Neural cell (in vitro differentiated cells): ENCODE data around the gene MAML3.

Experiments used
- EP300 ChIP-seq: fragments of 450-650 bp; conservative IDR thresholded peaks from 2 replicates; pipeline ENCODE4 v1.6.1; 2014; ENCODE audit warnings: antibody characterized with exemption, mild to moderate bottlenecking, moderate library complexity; ENCODE audit not compliant: poor library complexity, severe bottlenecking
- EZH2 ChIP-seq: fragments of 200-600, 300-800 bp; shearing (Covaris generic), sonication (generic); IDR thresholded peaks from 2 replicates; pipeline ENCODE4 v1.6.1; 2014; ENCODE audit warnings: antibody characterized with exemption, low read length, borderline replicate concordance, mild to moderate bottlenecking; ENCODE audit not compliant: insufficient read depth, poor library complexity, severe bottlenecking
- MXI1 ChIP-seq: fragments of 450-650 bp; conservative IDR thresholded peaks from 2 replicates; pipeline ENCODE4 v1.6.1; 2014; ENCODE audit warnings: antibody characterized with exemption, mild to moderate bottlenecking; ENCODE audit not compliant: poor library complexity, severe bottlenecking
- POLR2AphosphoS5 ChIP-seq: IDR thresholded peaks from 2 replicates; pipeline ENCODE4 v1.6.1; 2012
- RAD21 ChIP-seq: fragments of 450-650 bp; conservative IDR thresholded peaks from 2 replicates; pipeline ENCODE4 v1.6.1; 2014; ENCODE audit warnings: antibody characterized with exemption, mild to moderate bottlenecking, moderate library complexity
- TF ChIP-seq, protein P1 (sequence below): fragments of 450-650 bp; IDR thresholded peaks from 2 replicates; pipeline ENCODE4 v1.5.1; 2014; ENCODE audit warnings: antibody characterized with exemption, mild to moderate bottlenecking, moderate library complexity; ENCODE audit not compliant: poor library complexity, severe bottlenecking

DNA sequence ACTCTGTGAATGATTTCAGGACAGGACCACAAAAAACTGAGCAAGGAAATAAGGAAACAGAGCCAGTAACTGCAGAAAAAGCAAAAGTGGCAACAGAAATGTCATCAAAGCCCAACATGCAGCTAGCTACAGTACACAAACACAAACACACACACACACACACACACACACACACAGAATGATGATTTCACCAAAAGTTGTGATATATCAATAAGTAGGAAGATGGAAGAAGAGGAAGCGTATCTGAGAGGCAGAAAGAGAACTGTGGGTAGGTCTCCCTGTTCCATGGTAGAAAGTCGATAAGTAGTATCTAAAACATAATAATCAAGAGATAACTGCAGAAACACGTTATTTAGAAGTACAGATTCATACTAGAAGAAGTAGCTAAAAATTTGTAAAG is 340.1 kb downstream of the MAML3 start:
- TF ChIP-seq POLR2AphosphoS5 (no peak), MXI1 (no peak), EZH2 (no peak), EP300 (no peak), RAD21 (no peak)
- TF ChIP-seq, protein P1, sequence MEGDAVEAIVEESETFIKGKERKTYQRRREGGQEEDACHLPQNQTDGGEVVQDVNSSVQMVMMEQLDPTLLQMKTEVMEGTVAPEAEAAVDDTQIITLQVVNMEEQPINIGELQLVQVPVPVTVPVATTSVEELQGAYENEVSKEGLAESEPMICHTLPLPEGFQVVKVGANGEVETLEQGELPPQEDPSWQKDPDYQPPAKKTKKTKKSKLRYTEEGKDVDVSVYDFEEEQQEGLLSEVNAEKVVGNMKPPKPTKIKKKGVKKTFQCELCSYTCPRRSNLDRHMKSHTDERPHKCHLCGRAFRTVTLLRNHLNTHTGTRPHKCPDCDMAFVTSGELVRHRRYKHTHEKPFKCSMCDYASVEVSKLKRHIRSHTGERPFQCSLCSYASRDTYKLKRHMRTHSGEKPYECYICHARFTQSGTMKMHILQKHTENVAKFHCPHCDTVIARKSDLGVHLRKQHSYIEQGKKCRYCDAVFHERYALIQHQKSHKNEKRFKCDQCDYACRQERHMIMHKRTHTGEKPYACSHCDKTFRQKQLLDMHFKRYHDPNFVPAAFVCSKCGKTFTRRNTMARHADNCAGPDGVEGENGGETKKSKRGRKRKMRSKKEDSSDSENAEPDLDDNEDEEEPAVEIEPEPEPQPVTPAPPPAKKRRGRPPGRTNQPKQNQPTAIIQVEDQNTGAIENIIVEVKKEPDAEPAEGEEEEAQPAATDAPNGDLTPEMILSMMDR, result no peak
